GM21529 (cell line): ENCODE results near the gene CPTP.

Source experiments
- ATAC-seq: cut with Tn5 transposase; IDR thresholded peaks from one replicate; pipeline ENCODE4 v1.9.1; 2021; ENCODE audit not compliant: unreplicated experiment

The CPTP gene

DNA sequence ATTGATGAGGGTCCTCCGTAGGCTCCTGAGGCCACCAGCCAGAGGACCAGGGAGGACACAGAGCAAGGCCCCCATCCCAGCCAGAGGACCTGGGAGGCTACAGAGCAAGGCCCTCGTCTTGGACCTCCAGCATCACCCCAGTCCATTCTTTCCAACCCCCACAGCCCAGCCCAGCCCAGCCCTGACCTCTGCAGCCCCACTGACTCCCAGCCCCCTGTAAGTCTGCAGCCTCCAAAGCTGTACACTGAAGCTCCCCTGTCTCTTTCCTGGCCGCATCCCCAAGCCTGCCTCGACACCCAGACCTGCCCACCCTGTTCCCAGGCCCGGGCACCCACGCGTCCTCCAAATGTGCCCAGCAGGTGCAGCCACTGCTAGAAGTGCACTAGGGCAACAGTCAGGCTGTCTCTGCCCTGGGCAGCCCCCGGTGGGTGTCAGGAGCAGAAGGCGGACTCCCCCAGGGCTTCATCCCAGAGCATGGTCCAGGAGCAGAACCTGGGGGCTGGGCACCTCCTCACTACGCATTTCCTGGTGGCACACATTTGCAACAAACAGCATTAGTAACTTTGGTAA lies 22.5 kb downstream of the CPTP start:
- no peak for ATAC-seq

DNA sequence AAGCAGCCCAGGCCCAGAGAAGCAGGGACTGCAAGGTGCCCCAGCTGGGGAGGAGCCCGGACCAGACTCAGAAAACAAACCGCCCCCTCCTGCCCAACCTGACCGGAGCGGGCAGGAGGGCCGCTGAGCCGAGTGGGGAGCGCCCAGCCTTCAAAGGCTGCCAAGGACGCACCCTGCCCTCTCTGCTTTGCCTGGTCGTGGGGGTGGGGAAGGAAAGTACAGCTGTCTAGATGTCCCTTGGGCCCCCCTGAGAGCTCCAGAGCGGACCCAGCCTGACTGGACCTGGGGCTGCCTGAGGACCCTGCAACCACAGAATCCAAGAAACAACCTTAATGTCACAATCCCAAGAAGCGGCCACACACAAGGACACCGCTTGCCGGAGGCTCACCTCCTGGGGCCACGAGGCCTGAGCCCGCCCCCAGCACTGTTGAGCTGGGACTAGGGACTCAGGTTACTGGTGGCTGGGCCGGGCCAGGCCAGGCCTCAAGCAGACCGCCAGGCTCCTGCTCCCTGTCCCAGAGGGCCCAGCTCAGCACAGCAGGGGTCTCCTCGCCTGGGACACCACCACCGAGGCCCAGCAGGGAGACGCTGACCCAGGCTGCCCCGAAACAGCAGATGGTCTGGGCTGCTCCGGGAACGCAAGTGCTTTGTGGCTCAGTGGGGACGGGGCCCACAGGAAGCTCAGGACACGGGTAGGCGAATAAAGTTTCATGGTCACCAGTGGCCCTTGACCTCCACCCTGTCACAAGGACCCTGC lies 23.2 kb downstream of the CPTP start:
- no peak for ATAC-seq

DNA sequence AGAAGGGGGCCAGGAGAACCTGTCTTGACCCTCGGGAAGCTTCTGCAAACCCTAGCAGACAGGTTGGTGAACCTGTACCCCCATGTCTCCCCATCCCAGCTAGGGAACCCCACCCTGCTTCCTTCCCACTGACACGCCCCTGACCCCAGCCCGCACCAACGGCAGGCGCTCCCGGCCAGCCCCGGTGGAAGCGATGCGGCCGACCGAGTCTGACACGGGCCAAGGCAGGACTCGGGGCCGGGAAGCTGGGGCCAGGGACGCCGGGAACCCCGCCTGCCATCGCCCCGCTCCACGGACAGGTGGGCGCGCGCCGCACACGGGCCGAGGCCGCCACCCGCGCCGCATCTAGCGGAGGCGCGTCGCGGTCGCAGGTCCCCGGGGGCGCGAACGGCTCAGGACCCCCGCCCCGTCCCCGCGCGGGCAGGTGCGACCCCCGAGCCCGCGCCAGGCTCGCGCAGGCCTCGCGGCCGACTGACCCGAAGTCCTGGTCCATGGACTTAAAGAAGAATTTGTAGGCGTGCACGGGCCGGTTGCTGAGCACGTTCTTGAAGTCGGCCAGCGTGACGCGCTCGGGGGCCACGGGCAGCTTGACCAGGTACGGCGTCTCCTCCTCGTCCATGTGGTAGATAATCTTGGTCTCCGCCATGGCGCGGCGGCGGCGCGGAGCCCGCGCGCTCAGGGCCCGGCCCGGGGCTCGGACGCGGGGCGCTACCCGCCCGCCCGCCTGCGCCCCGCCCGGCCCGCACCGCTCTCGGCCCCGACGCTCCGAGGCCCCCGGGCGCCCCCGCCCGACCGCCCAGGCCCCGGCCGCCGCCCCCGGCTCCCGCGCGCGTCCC lies 24.0 kb downstream of the CPTP start:
- ATAC-seq, result peak; percentile 35

DNA sequence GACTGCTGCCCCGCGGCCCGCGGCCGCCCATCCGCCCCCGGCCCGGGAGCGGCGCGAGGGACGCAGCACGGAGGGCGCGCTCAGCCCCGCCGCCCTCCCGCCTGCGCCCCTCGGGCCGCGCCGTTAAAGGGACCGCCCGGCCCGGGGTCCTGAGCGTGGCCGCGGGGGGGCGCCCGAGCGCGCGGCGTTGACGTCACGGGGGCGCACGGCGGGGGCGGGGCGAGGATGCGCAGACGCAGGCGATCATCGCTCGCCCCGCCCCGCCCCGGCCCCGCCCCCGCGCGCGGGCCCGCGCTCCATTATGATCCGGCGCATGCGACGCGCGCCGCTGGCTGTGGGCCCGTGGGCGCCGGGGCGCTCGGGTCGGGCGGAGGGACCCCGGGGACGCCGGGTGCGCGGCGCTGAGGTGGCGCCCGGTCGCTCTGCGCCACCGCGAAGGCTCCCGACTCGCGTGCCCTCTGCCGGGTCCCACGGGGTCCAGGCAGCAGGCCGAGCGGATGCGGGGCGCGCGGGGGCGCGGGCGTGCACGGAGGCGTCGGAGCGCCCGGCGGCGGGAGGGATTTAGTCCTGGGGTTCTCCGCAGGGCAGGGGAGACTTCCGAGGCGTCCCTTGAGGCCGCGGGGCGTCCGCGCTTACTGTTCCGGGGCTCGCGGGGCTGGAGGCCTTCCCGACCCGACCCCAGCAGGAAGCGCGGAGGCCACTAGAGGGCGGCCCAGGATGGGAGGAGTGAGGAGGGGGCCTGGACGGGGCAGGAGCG lies 24.8 kb downstream of the CPTP start, which contains the start of gene DVL1:
TSS of gene DVL1 (minus strand) at position 163 of the 757 bp plus-strand sequence. CDS start 353 bp downstream, outside the sequence.
- peak; percentile 52 for ATAC-seq

DNA sequence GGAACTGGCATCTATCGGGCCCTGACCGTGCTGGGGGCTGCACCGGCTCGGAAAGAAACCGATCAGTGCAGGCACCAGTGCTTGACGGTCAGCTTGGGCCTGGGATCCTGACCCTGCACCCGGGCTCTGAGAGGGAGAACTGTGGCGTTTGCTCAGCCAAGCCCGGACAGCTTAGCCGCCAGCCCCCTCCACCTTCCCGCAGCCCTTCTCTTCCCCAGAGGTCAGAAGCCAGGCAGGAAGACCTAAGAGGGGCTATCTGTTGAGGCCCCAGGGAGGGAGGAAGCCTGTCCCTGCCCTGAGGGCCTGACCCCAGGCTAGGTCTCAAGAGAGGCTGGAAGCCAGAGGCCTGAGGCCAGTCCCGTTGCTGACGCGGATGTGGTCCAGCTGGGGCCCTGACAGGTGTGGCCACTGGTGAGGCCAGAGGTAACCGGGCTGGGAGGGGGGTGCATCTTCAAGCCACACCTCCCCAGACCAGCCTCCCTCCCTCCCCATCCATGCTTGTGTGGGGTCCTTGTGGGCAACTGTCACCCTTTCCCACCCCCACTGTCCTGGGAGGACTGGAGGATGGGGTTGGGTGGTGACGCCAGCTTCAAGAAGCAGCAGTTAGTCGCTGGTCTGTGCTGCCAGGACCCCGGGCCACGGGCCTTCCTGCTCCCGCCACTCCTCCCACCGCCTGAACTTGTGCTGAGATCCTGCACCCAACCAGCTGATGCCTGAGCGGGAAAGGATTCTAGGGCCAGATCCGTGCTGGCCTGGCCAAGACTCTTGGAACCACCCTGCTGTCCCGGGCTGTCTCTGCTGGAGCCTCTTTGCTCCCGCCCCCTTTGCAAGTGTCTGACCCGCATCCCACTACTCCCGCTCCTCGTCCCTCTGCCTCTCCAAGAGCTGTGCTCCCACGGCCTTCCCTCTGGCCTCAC lies 27.2 kb downstream of the CPTP start:
- no peak for ATAC-seq

DNA sequence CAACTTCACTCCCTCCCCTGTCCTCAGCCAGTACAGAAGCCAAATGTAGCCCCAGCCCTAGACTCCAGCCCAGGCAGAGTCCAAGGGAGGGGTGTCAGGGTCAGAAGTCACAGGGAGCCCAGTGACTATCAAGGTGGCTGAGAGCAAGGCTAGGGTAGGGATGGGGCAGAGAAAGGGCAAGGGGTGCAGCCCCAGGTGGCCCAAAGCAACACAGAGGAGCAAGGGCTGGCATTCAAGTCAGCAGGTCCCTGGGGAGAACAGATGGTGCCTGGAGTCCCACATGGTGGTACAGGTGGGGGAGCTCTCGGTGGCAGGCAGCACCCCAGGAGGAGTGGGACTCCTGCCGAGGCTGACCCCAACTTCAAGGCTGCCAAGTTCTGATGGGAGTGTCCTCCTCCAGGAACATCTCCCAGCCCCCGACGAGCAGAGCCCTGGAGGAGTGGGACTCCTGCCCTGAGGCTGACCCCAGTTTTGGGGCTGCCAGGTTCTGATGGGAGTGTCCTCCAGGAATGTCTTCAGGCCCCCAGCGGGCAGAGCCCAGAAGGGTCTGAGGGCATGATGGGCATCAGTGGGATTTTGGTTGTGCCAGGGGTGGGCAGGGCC lies 28.3 kb downstream of the CPTP start:
- no peak for ATAC-seq

DNA sequence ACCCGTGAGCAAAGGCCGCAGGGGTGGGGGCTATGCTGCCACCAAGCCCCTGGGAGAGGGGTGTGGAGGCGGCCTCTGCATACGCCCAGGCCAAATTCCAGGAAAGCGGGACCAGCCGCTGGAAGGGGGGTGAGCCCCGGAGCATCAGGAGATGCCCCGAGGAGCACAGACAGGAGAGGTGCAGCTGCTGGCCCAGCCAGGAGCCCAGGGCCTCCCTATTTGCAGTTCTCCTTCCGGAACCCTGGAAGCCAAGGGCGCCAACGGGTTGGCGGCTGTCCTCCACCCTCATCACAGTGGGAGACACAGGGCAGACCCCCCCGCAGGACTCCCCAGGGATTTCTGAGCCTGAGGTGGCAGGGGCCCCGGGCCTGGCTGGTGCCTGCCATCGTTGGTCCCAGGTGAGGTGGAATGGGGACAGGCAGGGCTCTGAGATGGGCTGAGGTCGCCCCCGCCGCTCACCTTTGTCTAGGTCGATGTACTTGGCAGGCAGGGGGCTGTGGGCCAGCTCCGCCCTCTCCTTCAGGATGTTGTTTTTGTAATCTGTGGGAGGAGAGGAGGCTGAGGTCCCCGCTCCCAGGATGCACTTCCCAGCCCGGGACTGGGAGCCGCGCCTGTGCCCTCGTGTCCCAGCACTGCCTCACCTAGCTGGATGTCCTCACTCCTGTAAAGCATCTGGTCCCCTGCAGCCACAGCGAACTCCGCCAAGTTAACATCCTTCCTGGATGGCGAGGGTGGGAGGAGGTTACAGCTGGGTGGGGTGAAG lies 29.0 kb downstream of the CPTP start:
- no peak for ATAC-seq

DNA sequence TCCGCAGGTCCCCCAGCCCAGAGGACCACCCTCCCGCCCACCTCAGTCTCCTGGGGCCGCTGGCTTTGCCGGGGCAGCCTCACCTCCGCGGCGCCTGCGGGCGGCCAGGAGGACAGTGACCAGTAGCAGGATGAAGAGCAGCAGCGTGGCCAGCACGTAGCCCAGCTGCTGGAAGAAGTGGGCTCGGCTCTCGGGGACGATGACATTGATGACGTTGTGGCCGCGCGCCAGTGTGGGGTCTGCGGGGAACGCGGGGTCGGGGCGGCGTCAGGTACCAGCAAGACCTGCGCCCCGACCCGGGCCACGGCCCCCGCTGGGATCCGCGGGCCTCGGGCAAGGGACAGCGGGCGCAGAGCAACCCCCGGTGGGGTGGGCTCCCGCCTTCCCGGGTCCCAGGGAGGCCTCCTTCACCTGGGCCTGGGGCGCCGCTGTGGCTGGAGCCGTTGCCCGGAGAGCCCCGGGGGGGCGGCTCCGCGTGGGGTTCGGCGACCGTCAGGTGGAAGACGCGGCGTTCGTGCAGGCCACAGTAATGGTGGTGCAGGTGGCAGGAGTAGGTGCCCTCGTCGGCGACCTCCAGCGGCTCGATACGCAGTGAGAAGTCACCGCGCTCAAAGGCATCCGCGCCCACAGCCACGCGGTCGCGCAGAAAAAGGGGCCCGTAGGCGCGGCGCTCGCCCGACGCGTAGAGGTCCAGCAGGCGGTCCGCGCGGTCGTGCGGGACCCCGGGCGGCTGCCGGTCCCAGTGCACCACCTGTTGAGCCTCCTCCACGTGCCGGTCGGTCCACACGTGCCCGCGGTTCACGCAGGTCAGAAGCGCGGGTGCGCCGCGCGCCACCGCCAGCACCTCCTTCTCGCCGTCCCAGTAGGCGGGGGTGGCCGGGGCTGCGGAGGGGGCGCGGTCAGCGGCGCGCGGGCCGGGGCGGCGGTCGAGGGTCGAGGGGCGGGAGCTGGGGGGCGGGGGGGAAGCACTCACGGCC lies 30.0 kb downstream of the CPTP start:
- ATAC-seq, result no peak

DNA sequence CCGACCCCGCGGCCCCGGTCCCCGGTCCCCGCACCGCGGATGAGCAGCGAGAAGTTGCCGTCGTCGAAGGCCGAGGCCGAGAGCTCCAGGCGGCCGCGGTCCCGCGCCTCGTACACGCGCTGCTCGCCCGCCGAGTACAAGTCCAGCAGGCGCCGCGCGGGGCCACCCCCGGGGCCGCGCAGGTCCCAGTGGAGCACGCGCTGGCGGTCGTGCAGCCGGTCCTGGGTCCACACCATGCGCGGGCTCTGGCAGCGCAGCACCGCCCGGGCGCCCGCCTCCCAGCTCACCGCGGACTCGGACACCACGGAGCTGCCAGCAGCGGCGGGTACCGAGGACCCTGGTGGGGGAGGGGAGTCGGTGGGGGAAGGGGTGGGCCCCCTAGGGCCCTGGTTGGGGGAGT lies 30.8 kb downstream of the CPTP start:
- ATAC-seq, result no peak

DNA sequence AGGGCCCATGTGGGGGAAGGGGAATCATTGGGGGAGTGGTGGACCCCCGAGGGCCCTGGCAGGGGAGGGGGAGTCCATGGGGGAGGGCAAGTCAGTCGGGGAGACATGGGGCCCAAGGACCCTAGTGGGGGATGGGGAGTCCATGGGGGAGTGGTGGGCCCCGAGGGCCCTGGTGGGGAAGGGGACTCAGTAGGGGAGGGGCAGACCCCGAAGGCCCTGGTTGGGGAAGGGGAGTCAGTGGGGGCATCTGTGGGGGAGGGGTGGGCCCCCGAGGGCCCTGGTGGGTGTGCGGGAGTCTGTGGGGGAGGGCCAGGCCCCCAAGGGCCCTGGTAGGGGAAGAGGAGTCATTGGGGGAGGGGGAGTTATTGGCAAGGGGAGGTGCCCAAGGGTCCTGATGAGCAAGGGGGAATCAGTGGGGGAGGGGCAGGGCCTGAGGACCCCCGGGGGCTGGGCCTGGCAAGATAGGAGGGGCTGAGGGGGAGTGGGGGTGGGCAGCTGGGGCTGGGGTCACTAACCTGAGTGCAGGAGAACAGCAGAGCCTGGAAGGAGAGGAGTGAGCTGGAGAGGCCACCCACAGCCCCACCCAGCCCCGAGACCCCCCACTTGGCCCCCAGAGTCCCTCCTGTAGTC lies 31.7 kb downstream of the CPTP start:
- no peak for ATAC-seq

DNA sequence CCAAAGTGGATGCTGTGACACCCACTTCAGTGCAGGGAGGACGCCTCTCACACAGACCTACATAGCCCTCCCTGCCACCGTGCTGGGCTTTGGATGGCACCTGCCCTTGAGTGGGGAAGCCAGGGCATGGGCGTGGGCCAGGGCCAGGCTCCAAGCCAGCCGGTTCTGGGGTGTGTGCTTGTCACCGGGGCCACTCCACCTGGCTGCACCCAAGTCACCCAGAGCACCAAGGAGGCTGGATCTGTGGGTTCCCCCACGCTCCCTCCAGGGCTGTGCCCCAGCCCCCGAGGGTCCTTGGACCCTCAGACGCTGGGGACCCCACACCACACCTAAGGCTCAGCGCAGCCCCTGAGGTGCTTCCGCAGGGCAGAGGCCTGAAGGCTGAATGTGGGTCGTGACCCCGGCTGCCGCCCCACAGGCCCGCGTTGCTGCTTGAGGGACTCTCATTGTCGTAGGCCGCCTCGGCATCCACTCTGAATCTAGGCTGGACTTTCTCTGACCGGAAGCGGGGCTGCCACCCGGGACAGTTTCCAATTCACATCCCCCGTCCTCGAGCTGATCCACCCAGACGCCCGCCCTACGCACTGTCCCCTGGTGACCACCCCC lies 32.3 kb downstream of the CPTP start:
- no peak for ATAC-seq

DNA sequence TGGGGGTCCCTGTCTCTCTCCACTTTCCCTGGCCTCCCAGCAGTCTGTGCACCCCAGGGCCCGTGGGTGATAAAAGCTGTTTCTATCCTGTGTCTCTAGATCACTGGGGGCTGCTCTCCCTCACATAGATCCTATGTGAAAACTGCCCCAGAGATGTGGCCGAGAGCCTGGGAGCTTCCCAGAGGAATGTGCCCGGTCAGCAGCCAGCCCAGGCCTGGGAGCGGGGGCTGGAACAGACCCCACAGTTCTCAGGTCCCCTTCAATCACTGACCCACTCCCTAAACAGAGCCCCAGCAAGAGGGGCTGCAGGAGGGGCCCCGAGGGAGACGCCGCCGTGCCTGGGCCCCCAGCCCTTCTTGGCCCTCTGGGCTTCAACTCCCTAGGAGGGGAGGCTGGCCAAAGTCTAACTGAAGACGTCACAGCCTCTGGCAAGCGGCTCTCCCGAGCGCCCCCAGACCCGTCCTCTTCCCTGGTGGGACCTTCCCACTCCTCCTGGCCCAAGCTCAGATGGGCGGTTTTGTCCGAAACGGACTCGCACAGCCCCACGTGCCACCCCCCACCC lies 33.4 kb downstream of the CPTP start:
- no peak for ATAC-seq

DNA sequence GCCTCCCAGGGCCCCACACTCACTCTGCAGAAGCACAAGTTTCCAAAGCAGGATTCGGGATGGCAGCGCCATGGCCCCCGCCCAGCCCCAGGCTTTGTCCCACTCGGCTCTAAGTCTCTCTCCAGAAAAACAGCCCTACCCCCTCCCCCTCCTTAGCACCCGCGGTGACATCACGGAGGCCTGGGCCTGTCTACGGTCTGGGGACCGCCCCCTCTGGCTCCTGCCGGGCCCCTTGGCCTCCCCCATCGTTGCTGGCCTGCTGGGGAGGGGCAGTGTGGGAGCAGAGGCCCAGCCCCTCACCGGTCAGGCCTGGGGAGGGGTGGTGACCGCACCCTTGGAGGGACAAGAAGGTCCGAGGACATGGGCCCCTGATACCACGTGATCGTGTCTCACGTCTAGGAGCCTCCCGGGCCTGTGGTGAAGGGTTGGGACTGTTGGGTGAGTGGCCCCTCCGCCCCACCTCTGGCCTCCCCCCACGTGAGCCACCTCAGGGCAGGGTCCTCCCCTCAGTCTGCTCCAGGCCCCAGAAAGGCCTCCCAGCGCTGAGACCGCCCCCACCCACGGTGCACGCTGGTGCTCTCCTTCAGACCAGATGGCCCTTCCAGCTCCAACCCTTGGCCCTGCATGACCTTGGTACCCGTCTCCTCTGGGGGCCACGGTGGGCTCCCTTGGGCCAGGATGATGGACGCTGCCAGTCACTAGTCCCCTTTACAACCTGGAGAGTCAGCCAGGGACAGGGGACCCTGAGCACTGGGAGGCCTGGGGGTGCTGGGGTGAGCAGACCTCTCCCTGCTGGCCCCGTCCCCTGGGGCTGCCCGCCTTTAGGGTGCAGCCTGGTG lies 34.0 kb downstream of the CPTP start, which contains the start of gene MXRA8:
TSS of gene MXRA8 (minus strand) at position 123 of the 839 bp plus-strand sequence. CDS start at position 72, 51 bp downstream.
- ATAC-seq, result no peak

DNA sequence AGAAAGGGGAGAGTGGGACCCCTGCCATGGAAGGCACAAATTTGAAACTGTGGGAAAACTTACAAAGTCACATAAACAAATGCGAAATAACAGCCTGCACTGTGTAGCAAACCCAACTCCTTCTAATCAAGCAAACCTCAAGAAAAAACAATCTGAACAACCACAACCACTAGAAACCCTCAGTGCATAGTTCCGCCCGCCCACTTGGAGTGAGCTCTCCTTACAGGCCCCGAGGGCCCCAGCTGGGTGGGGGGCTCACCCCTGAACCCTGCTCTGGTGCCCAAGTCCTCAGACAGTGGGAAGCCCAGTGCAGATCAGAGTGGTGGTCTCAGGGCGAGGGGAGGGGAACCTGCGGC lies 34.7 kb downstream of the CPTP start:
- ATAC-seq, result no peak

DNA sequence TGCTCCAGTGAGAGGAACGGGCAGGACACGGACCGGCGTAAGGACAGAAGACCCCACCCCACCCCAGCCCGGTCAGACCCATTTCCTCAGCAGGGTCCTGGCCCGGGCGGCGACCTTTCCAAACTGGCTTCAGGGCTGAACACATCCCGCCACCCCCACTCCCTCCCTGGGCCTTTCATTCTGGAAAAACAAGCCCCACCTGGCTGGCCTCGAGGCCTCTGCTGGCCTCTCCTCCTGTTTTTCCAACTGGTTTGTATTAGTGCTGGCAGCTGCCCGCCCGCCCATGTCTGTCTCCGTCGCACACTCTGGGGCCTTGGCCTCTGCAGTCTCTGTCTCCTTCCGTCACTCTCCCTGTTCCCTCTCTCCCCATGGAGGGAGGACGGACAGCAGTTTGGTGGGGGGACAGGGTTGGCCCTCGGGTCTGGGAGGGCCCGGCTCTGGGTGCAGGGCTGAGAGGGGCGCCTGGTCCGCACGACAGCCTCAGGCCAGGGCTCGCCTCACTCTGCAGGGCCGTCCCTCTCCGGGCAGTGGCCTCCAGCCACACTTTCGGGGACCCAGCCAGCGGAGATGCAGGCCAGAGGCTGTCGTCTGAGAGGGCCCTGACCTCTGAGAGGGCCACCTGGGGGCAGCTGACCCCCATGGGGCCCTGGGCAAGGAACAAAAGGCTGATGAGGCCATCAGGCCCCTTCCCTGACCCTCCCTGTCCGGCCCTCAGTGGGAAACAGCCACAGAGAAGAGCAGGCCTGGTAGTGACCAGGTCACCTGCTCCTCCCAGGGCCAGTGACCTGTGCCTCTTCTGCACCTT lies 35.3 kb downstream of the CPTP start:
- no peak for ATAC-seq
